ENCODE measurements around the gene SNX33.
"Not testable (repeated sequence)": the region's sequence is repeated elsewhere in the genome, so short reads cannot be mapped to it uniquely, and the experiment has no call there.

SNX33 gene

GRCh38 chr15:75676688-75677464 is 29.2 kb downstream of the SNX33 start:
- in situ Hi-C loops (cut with HindIII; ENCODE audit: low pct_ligation_motif_present, low pct_unique_long_range_greater_than_20kb, low sequenced_read_pairs): no loop called here
- no peak for DNase-seq

- in situ Hi-C loops (cut with HindIII; ENCODE audit: low pct_ligation_motif_present, low pct_unique_long_range_greater_than_20kb, low sequenced_read_pairs): no loop called here
- no peak for DNase-seq
Observed at GRCh38 chr15:75677465-75678323, 30.0 kb downstream of the SNX33 start.

GRCh38 chr15:75678324-75678690 is 30.6 kb downstream of the SNX33 start:
- DNase-seq; in situ Hi-C loops (cut with HindIII; ENCODE audit: low pct_ligation_motif_present, low pct_unique_long_range_greater_than_20kb, low sequenced_read_pairs): not testable (repeated sequence)

GRCh38 chr15:75680007-75680789 is 32.5 kb downstream of the SNX33 start:
- DNase-seq: no peak
- in situ Hi-C loops (cut with HindIII; ENCODE audit: low pct_ligation_motif_present, low pct_unique_long_range_greater_than_20kb, low sequenced_read_pairs): no loop called here

GRCh38 chr15:75682181-75683135 is 34.7 kb downstream of the SNX33 start:
- in situ Hi-C loops (cut with HindIII; ENCODE audit: low pct_ligation_motif_present, low pct_unique_long_range_greater_than_20kb, low sequenced_read_pairs): no loop called here
- no peak for DNase-seq

- DNase-seq: peak; percentile 63
- in situ Hi-C loops (cut with HindIII; ENCODE audit: low pct_ligation_motif_present, low pct_unique_long_range_greater_than_20kb, low sequenced_read_pairs): not testable (repeated sequence)
Observed at GRCh38 chr15:75683646-75684312, 36.1 kb downstream of the SNX33 start.

GRCh38 chr15:75684648-75685047 is 36.9 kb downstream of the SNX33 start:
- in situ Hi-C loops (cut with HindIII; ENCODE audit: low pct_ligation_motif_present, low pct_unique_long_range_greater_than_20kb, low sequenced_read_pairs): no loop called here
- DNase-seq: no peak

GRCh38 chr15:75685195-75685594 is 37.5 kb downstream of the SNX33 start:
- DNase-seq: no peak
- in situ Hi-C loops (cut with HindIII; ENCODE audit: low pct_ligation_motif_present, low pct_unique_long_range_greater_than_20kb, low sequenced_read_pairs): no loop called here

- DNase-seq: peak; percentile 48
- in situ Hi-C loops (cut with HindIII; ENCODE audit: low pct_ligation_motif_present, low pct_unique_long_range_greater_than_20kb, low sequenced_read_pairs): not testable (repeated sequence)
Observed at GRCh38 chr15:75686212-75686642, 38.5 kb downstream of the SNX33 start.

- DNase-seq: no peak
- in situ Hi-C loops (cut with HindIII; ENCODE audit: low pct_ligation_motif_present, low pct_unique_long_range_greater_than_20kb, low sequenced_read_pairs): no loop called here
Observed at GRCh38 chr15:75687486-75688277, 40.0 kb downstream of the SNX33 start.

GRCh38 chr15:75688278-75688557 is 40.5 kb downstream of the SNX33 start:
- in situ Hi-C loops (cut with HindIII; ENCODE audit: low pct_ligation_motif_present, low pct_unique_long_range_greater_than_20kb, low sequenced_read_pairs): no loop called here

GRCh38 chr15:75688831-75689230 is 41.1 kb downstream of the SNX33 start:
- DNase-seq: no peak
- in situ Hi-C loops (cut with HindIII; ENCODE audit: low pct_ligation_motif_present, low pct_unique_long_range_greater_than_20kb, low sequenced_read_pairs): no loop called here

More at GRCh38 chr15:75688278-75688557, 40.5 kb downstream of the SNX33 start:
- DNase-seq: no peak

GRCh38 chr15:75689429-75689828 is 41.7 kb downstream of the SNX33 start:
- DNase-seq; in situ Hi-C loops (cut with HindIII; ENCODE audit: low pct_ligation_motif_present, low pct_unique_long_range_greater_than_20kb, low sequenced_read_pairs): not testable (repeated sequence)

GRCh38 chr15:75692311-75692710 is 44.6 kb downstream of the SNX33 start:
- in situ Hi-C loops (cut with HindIII; ENCODE audit: low pct_ligation_motif_present, low pct_unique_long_range_greater_than_20kb, low sequenced_read_pairs); DNase-seq: not testable (repeated sequence)

GRCh38 chr15:75693028-75693427 is 45.3 kb downstream of the SNX33 start:
- DNase-seq; in situ Hi-C loops (cut with HindIII; ENCODE audit: low pct_ligation_motif_present, low pct_unique_long_range_greater_than_20kb, low sequenced_read_pairs): not testable (repeated sequence)

- in situ Hi-C loops (cut with HindIII; ENCODE audit: low pct_ligation_motif_present, low pct_unique_long_range_greater_than_20kb, low sequenced_read_pairs): no loop called here
Observed at GRCh38 chr15:75693501-75694240, 46.0 kb downstream of the SNX33 start.

More at GRCh38 chr15:75693501-75694240, 46.0 kb downstream of the SNX33 start:
- no peak for DNase-seq
